IMR-90 (cell line): ENCODE results near the gene ST7. TPM values are rescaled to one million over a fixed set of nuclear protein-coding genes. Genes with fewer than 3 reads are reported as not detected.

Source experiments
- ATAC-seq: fragments of 200-7000 bp; cut with Tn5 transposase; 2 replicates; pipeline ENCODE4 v1.9.1; 2020; ENCODE audit warnings: low read depth, mild to moderate bottlenecking, moderate library complexity
- BruUV-seq: library from RNA; stranded (reverse); fragments of 400-500 nt; replicated peaks from 2 replicates; lab custom pipeline; 2021; lab: Mats Ljungman, UMichigan
- CTCF ChIA-PET: fragments of 300-600 bp; formaldehyde crosslinking; extraction: SDS; loops from one replicate; lab custom pipeline; 2021; ENCODE audit warnings: antibody characterized with exemption; lab: Yijun Ruan, JAX
- POLR2A ChIA-PET: fragments of 300-600 bp; sonication (Branson Sonifier 250); formaldehyde crosslinking; loops from one replicate; lab custom pipeline; 2022; ENCODE audit warnings: antibody characterized with exemption; ENCODE audit not compliant: unreplicated experiment; lab: Charles Lee
- DNase-seq: peaks from one replicate; pipeline ENCODE4 v3.0.0; 2013
- H2AFZ ChIP-seq: replicated peaks from 2 replicates; pipeline ENCODE3; 2013; ENCODE audit warnings: low read length, mild to moderate bottlenecking; ENCODE audit not compliant: poor library complexity
- H2AK5ac ChIP-seq: 2 replicates; pipeline ENCODE4 v1.6.1; 2013; ENCODE audit warnings: low read depth, low read length, inconsistent platforms
- H2AK9ac ChIP-seq: replicated peaks from 2 replicates; pipeline ENCODE3; 2013; ENCODE audit warnings: mild to moderate bottlenecking, low read depth, low read length, moderate library complexity; ENCODE audit not compliant: poor library complexity
- H2BK120ac ChIP-seq: 2 replicates; pipeline ENCODE4 v1.6.1; 2013; ENCODE audit warnings: low read depth, low read length, inconsistent platforms
- H2BK15ac ChIP-seq: 3 replicates; pipeline ENCODE4 v1.6.1; 2013; ENCODE audit warnings: low read depth, low read length, inconsistent platforms
- H2BK20ac ChIP-seq: 2 replicates; pipeline ENCODE4 v1.6.1; 2013; ENCODE audit warnings: low read depth, mild to moderate bottlenecking, inconsistent platforms, low read length, moderate library complexity
- H2BK5ac ChIP-seq: 2 replicates; pipeline ENCODE4 v1.6.1; 2013; ENCODE audit warnings: mild to moderate bottlenecking, low read depth, low read length, inconsistent platforms; ENCODE audit not compliant: poor library complexity, severe bottlenecking
- H3K14ac ChIP-seq: replicated peaks from 2 replicates; pipeline ENCODE4 v1.6.1; 2013; ENCODE audit warnings: low read depth, low read length, inconsistent platforms
- H3K18ac ChIP-seq: 2 replicates; pipeline ENCODE4 v1.6.1; 2013; ENCODE audit warnings: low read depth, low read length, control low read depth
- H3K23ac ChIP-seq: 2 replicates; pipeline ENCODE4 v1.6.1; 2013; ENCODE audit warnings: low read depth, low read length, inconsistent platforms
- H3K27ac ChIP-seq: 2 replicates; pipeline ENCODE4 v1.5.1; 2013; ENCODE audit warnings: mild to moderate bottlenecking, control low read depth, low read length; ENCODE audit not compliant: insufficient read depth
- H3K27me3 ChIP-seq: 2 replicates; pipeline ENCODE4 v1.6.1; 2013; ENCODE audit warnings: low read length; ENCODE audit not compliant: control insufficient read depth, insufficient read depth
- H3K36me3 ChIP-seq: 2 replicates; pipeline ENCODE4 v1.6.1; 2013; ENCODE audit warnings: low read length, mixed read lengths; ENCODE audit not compliant: control insufficient read depth, insufficient read depth
- H3K4ac ChIP-seq: 2 replicates; pipeline ENCODE4 v1.6.1; 2013; ENCODE audit warnings: low read depth, low read length, inconsistent platforms
- H3K4me1 ChIP-seq: 2 replicates; pipeline ENCODE4 v1.6.1; 2013; ENCODE audit warnings: low read length, mixed read lengths; ENCODE audit not compliant: control insufficient read depth, insufficient read depth
- H3K4me2 ChIP-seq: 2 replicates; pipeline ENCODE4 v1.6.1; 2013; ENCODE audit warnings: low read depth, mild to moderate bottlenecking, control low read depth, low read length, moderate library complexity
- H3K4me3 ChIP-seq: 2 replicates; pipeline ENCODE4 v1.5.1; 2013; ENCODE audit warnings: low read depth, mild to moderate bottlenecking, control low read depth, low read length, moderate library complexity; ENCODE audit not compliant: insufficient read depth
- H3K56ac ChIP-seq: 2 replicates; pipeline ENCODE4 v1.6.1; 2013; ENCODE audit warnings: low read length, inconsistent platforms; ENCODE audit not compliant: insufficient read depth; ENCODE audit errors: extremely low read depth
- H3K79me1 ChIP-seq, 2 experiments: 2 replicates each; pipeline ENCODE4 v1.6.1; 2013; ENCODE audit warnings: low read length in 2 of 2, inconsistent platforms in 1 of 2, low read depth in 1 of 2
- H3K9ac ChIP-seq: 2 replicates; pipeline ENCODE4 v1.6.1; 2013; ENCODE audit warnings: low read depth, low read length, control low read depth
- H3K9me1 ChIP-seq: 2 replicates; pipeline ENCODE4 v1.6.1; 2013; ENCODE audit warnings: low read length, inconsistent platforms; ENCODE audit not compliant: insufficient read depth
- H3K9me3 ChIP-seq: 2 replicates; pipeline ENCODE4 v1.6.1; 2013; ENCODE audit warnings: low read length; ENCODE audit not compliant: control insufficient read depth, insufficient read depth
- H4K20me1 ChIP-seq: 2 replicates; pipeline ENCODE4 v1.6.1; 2013; ENCODE audit warnings: low read length, inconsistent platforms; ENCODE audit not compliant: insufficient read depth
- H4K5ac ChIP-seq: 2 replicates; pipeline ENCODE4 v1.6.1; 2013; ENCODE audit warnings: mild to moderate bottlenecking, low read depth, low read length, control low read depth
- H4K8ac ChIP-seq, 2 experiments: 2 replicates each; pipeline ENCODE4 v1.6.1; 2013; ENCODE audit warnings: low read depth in 2 of 2, low read length in 2 of 2, control low read depth in 1 of 2, inconsistent platforms in 1 of 2
- H4K91ac ChIP-seq: 2 replicates; pipeline ENCODE4 v1.6.1; 2013; ENCODE audit warnings: low read depth, low read length, inconsistent platforms; ENCODE audit not compliant: insufficient read depth
- BHLHE40 ChIP-seq: fragments of 150-350 bp; IDR thresholded peaks from 2 replicates; pipeline ENCODE4 v1.6.1; 2016; ENCODE audit warnings: mild to moderate bottlenecking, low read depth, low read length
- CEBPB ChIP-seq: IDR thresholded peaks from 2 replicates; pipeline ENCODE4 v1.6.1; 2012; ENCODE audit warnings: low read depth, low read length, improper control_type of control experiment
- ELK1 ChIP-seq: fragments of 150-350 bp; IDR thresholded peaks from 2 replicates; pipeline ENCODE4 v1.6.1; 2016; ENCODE audit warnings: low read depth, mild to moderate bottlenecking, low read length, moderate library complexity, borderline replicate concordance
- MAFK ChIP-seq: IDR thresholded peaks from 2 replicates; pipeline ENCODE4 v1.6.1; 2012; ENCODE audit warnings: low read depth, low read length, improper control_type of control experiment
- MAZ ChIP-seq: IDR thresholded peaks from 2 replicates; pipeline ENCODE4 v1.6.1; 2012; ENCODE audit warnings: low read depth, mild to moderate bottlenecking, low read length, improper control_type of control experiment, moderate library complexity, borderline replicate concordance
- MXI1 ChIP-seq: IDR thresholded peaks from 2 replicates; pipeline ENCODE4 v1.6.1; 2012; ENCODE audit warnings: low read depth, mild to moderate bottlenecking, low read length, moderate library complexity, borderline replicate concordance
- NFE2L2 ChIP-seq: fragments of 150-350 bp; IDR thresholded peaks from 2 replicates; pipeline ENCODE4 v1.6.1; 2016; ENCODE audit warnings: low read depth, mild to moderate bottlenecking, low read length
- POLR2A ChIP-seq: IDR thresholded peaks from 2 replicates; pipeline ENCODE4 v1.6.1; 2012; ENCODE audit warnings: mild to moderate bottlenecking, low read depth, low read length
- RCOR1 ChIP-seq: IDR thresholded peaks from 2 replicates; pipeline ENCODE4 v1.6.1; 2012; ENCODE audit warnings: mild to moderate bottlenecking, low read length, improper control_type of control experiment; ENCODE audit not compliant: insufficient replicate concordance
- RFX5 ChIP-seq: IDR thresholded peaks from 2 replicates; pipeline ENCODE4 v1.8.0; 2012; ENCODE audit warnings: low read depth, mild to moderate bottlenecking, low read length, moderate library complexity
- SMC3 ChIP-seq: fragments of 150-350 bp; IDR thresholded peaks from 2 replicates; pipeline ENCODE4 v1.6.1; 2016; ENCODE audit warnings: low read depth, mild to moderate bottlenecking, antibody characterized with exemption, low read length, moderate library complexity
- dilution Hi-C: fragments of 300-500 bp; cut with HindIII; formaldehyde crosslinking; loops from one replicate; pipeline ENCODE4 v1.14.3; 2018; ENCODE audit warnings: low sequenced_read_pairs; ENCODE audit not compliant: unreplicated experiment
- in situ Hi-C: fragments of 300-500 bp; cut with MboI; formaldehyde crosslinking; loops from 3 replicates; pipeline ENCODE4 v1.14.3; 2019; ENCODE audit warnings: low sequenced_read_pairs, inconsistent platforms, mixed read lengths
- intact Hi-C: fragments of 100-400 bp; cut with micrococcal nuclease; formaldehyde crosslinking; loops from 2 replicates; pipeline ENCODE4 v1.10.0; 2022
- polyA plus RNA-seq, 3 experiments: library from polyadenylated mRNA; depleted of rRNA; stranded (reverse); fragments of >200 nt; gene quantifications; 2 replicates each; pipeline ENCODE4 v1.2.3, GENCODE V29; 2012; ENCODE audit warnings: low replicate concordance in 1 of 3
- total RNA-seq: library from RNA; depleted of rRNA; stranded (reverse); fragments of >200 nt; gene quantifications from 2 replicates; pipeline ENCODE4 v1.2.3, GENCODE V29; 2012

The ST7 gene
- total and polyA plus RNA-seq, 2 of the 4 experiments (the other 2 are of a cell fraction) = 18.6 to 26.0 TPM

DNA sequence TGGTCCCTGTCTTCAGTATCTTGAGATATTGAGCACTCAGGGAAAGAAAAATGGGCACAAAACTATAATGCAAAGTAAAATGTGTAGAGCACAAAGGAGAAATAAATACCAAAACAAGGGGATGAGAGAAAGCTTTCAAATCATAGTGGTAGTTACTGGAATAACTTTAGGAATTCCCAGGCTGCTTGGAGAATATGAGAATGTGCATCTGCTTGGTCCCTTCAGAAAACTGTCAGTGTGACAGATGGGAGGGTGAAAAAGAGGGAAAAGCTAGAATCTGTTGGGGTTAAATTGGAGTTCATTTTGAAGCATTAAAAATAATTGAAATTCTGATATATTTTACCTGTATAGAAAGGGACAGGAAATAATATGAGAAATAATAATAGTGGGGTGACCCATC lies 15.3 kb downstream of the ST7 start:
- H3K14ac ChIP-seq = no peak overlapping the region
- peaks cover 9% of the 10 kb centered on the region; the same call in 1 of the 2 replicates for H4K20me1 ChIP-seq
- no peak overlapping the region for H2AK9ac ChIP-seq
- ChIA-PET POLR2A (no interaction called here), CTCF (no interaction called here)
- DNase-seq (no peak), ATAC-seq (no peak)
- no peak overlapping the region for H4K8ac ChIP-seq
- no peak overlapping the region for H2AFZ ChIP-seq
- H4K5ac ChIP-seq = no peak overlapping the region
- H3K4me1 ChIP-seq = peaks cover 2% of the 10 kb centered on the region; the same call in 1 of the 2 replicates
- no peak overlapping the region for H2BK5ac ChIP-seq
- H2AK5ac ChIP-seq = no peak overlapping the region
- H3K56ac ChIP-seq = no peak overlapping the region
- no peak overlapping the region for H3K4me3 ChIP-seq
- H3K4ac ChIP-seq = no peak overlapping the region
- no peaks in the 10 kb centered on the region for H3K9me3 ChIP-seq
- intact Hi-C loops = no loop called here
- H2BK20ac ChIP-seq = no peak overlapping the region
- BruUV-seq = no TSS peak
- no peaks in the 10 kb centered on the region for H3K27me3 ChIP-seq
- no peak overlapping the region for H3K23ac ChIP-seq
- no peak overlapping the region for H4K91ac ChIP-seq
- dilution Hi-C loops = no loop called here
- TF ChIP-seq RCOR1 (no peak), POLR2A (no peak), NFE2L2 (no peak), ELK1 (no peak), BHLHE40 (no peak), CEBPB (no peak), RFX5 (no peak), SMC3 (no peak), MAZ (no peak), MAFK (no peak), MXI1 (no peak)
- H3K4me2 ChIP-seq = no peak overlapping the region
- H3K18ac ChIP-seq = no peak overlapping the region
- no peak overlapping the region for H3K27ac ChIP-seq
- in situ Hi-C loops = no loop called here
- no peak overlapping the region for H3K9ac ChIP-seq
- no peak overlapping the region for H2BK15ac ChIP-seq
- H3K79me1 ChIP-seq = peaks cover 28 to 47% of the 10 kb centered on the region in 2 experiments
- H2BK120ac ChIP-seq = no peak overlapping the region
- peaks cover 3% of the 10 kb centered on the region; the same call in 1 of the 2 replicates for H3K9me1 ChIP-seq
- H3K36me3 ChIP-seq = no peaks in the 10 kb centered on the region
